Activated CD8-positive, alpha-beta memory T cell treated with anti-CD3 and anti-CD28 coated beads for 4 hours (primary cell): ENCODE measurements around the gene PDE1C.

Experiments
- DNase-seq, 2 donors: peaks; one replicate each; pipeline ENCODE4 v3.0.0-alpha.2; 2020; ENCODE audit warnings: low read depth in 2 of 2

The PDE1C gene

DNA sequence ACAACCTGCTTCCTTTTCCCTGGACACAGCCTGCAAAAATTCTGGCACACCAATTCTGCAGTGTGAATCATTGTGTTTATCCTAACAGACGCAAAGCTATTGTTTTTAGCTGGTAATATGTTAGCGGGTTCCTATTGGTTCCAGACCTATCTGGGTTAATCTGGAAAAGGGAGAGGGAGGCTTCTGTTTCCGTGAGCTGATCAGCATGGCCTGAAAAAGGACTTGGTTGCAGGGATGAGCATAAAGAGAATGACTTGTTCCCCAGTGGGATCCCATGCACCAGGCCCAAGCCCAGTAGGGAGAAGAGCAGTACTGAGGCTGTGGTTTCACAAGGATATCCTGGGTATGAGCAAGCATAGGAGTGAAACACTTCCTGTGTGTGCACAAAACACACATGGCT is 78.4 kb downstream of the PDE1C start:
- no peak for DNase-seq

DNA sequence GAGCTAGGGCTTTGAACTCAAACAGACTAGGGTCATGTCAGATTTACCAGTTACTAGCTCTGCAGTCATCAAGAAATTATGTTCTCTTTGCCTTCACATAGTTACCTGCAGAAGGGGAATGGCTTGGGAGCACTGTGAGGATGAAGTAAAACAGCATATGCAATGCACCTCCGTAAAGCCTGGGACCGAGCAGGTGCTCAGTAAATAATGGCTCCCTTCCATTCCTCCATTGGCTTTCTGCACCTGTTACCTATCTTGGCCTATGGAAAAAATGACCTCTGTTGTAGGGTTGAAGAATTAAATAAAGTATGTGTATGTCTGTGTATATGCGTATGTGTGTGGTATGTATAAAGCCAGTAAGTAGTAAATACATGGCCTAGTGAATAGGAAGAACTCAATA is 78.8 kb downstream of the PDE1C start:
- DNase-seq = no peak

- no peak for DNase-seq
Observed at GRCh38 chr7:31986878-31987518, 83.2 kb downstream of the PDE1C start.

GRCh38 chr7:31982962-31983361 is 87.2 kb downstream of the PDE1C start:
- no peak for DNase-seq

- DNase-seq = no peak
Observed at GRCh38 chr7:31981874-31982390, 88.3 kb downstream of the PDE1C start.

- no peak for DNase-seq
Observed at GRCh38 chr7:31979690-31980330, 90.4 kb downstream of the PDE1C start.

GRCh38 chr7:31975546-31975945 is 94.7 kb downstream of the PDE1C start:
- DNase-seq = no peak

DNA sequence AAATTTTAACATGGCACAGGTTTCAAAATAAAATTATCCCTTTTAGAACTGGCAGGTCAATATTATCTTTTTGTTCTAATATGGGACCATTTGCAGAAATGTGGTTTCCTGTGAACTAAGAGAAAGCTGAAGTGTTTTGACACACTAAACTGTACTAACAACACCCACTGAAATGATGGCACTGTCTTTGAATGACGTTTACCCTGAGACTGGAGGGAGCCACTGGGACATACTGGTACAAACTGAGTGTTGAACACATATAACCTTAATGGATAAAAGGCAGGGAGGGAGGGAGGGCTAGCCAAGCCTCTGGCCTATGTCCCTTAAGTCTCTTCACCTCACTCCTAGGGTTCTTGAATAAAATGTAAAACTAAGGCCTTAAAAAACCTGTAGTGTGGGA is 95.9 kb downstream of the PDE1C start:
- DNase-seq = no peak

- no peak for DNase-seq
Observed at GRCh38 chr7:31971049-31971667, 99.0 kb downstream of the PDE1C start.

GRCh38 chr7:31970501-31970900 is 99.7 kb downstream of the PDE1C start:
- DNase-seq = no peak

DNA sequence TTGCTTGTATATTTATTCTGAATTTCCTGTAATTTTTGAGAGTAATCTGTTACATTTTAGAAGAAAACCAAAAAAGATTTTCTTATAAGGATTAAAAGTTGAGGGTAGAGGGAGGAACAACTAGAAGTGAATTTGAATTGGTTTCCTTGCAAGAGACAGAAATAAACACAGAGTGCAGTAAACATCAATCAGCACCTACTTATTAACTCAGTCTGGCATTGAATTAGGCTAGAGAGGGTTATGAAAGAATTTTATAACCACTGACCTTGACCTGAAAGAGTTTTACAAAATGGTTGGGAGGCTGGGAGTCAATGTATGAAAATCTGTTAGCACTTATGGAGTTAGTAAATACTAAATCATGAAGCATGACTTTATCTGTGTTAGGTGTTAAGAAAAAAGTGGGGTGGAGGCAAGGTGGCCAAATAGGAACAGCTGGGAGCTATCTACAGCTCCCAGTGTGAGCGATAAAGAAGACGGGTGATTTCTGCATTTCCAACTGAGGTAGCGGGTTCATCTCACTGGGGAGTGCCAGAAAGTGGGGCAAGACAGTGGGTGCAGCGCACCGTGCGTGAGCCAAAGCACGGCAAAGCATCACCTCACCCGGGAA is 106.5 kb downstream of the PDE1C start:
- no peak for DNase-seq

DNA sequence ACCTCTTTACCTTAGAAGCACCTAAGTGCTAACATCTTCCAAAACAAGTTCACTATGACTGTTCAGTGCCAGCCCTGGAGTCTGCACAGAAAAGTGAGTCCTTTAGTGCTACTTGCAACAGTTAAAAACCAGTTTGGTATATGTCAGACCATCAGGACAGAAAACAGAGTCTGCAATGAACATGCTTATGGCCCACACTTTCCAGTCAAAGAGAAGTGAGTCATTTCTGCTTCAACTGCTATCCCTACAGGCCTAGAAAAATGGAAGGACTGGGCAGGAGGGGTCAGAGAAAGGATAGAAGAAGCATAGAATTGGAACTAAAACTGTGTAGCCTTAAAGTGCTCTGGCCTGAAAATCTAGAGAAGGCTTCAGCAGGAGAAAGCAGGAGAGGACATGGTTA is 108.0 kb downstream of the PDE1C start:
- no peak for DNase-seq

- DNase-seq = no peak
Observed at GRCh38 chr7:31958226-31958625, 112.0 kb downstream of the PDE1C start.

DNA sequence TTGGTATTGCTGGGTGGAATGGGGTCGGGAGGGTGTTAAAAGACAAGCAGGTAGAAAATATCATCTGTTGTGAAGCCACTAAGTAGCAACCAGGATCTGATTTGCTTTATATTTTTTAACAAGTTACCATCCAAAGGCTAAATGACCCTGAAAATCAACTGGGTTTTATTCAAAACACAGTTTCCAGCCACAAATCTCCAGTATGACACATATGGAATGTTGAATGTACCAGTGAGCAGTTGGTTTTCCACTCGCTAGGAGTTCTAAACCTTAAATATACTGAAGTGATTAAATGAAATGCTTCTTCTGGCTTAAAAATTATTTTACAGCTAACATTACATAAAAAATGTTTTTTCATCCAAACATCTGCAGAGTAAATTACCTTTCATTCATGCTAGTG is 112.5 kb downstream of the PDE1C start:
- no peak for DNase-seq

GRCh38 chr7:31957090-31957720 is 113.0 kb downstream of the PDE1C start:
- DNase-seq = no peak

DNA sequence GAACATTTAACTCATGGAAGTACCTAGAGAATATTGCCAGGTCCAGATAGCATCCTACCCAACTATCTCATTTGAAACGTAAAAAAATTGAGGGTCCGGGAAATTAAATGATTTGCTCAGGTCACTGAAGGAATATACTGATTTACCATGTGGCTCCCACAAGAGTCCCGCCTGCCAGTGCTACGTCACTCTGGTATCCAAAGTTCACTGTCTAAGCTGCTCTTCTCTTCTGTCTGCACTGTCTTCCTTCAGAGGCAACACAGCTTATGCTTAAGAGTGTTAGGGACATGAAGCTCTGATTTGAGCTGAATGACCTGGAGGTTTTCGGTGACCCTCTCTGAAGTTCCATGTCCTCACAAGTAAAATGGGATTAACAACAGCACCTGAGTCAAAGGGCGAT is 114.6 kb downstream of the PDE1C start:
- no peak for DNase-seq

GRCh38 chr7:31955021-31955420 is 115.2 kb downstream of the PDE1C start:
- DNase-seq = no peak

DNA sequence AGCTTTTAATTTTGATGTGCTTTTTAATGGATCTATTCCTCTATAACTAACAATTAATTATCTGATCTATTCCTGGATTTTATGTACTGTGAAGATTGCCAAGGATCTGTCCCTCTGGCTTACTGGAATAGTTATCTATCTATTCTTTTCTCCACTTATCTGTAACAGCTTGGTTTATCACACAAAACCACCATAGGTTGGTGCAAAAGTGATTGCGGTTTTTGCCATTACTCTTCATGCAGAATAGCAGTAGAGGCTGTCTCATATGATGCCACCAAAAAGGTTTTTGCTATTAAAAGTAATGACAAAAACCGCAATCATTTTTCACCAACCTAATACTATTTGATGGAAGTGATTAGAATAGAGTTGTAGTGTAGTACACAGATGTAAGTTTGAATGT is 115.7 kb downstream of the PDE1C start:
- no peak for DNase-seq

DNA sequence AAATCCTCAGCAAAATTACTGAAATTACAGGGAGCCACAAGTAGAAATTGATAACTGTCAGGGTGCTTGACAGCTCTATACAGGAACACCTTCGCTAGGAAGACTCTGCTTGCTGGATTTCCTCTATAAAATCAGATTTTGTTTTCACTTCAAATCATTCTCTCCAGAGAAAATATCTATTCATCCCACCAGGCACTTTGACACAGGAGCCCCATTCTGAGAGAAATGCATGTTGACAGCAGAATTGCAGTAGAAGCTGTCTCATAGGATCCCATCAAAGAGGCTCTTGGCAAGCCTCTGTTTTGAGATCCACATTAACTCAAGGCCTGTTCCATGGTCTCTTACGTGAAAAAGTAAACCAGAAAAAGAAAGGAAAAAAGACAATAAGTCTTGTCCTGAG is 116.8 kb downstream of the PDE1C start:
- DNase-seq = no peak

DNA sequence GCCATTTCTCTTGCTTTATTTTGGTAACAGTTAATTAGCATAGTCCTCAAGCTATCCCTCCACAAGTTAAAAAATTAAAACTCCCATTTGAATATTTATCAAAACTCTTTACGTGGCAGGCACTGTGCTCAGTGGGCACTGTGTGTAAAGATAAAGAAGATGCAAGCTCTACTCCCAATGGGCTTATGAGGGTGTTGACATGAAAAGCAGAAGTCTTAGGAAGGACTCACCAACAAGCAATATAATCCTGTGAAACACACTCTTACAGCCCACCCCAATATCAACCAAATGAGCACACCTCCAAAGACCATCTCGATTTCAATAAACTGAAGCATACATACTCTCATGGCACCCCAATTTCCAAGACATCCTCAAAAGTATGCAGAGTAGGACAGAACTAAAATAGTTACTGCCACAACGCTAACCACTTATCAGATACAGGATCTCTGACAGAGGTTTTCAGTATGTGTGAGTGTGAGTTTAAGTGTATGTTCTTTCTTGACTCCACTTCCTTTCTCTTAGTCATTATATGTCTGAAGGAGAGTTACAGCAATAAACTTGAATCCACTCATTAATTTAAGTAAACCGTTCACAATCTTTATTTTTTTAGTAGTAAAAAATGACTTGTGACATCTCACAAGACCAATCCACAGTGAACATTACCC is 120.0 kb downstream of the PDE1C start:
- DNase-seq = no peak

GRCh38 chr7:31948029-31948428 is 122.2 kb downstream of the PDE1C start:
- DNase-seq = no peak

GRCh38 chr7:31940167-31940566 is 130.0 kb downstream of the PDE1C start:
- DNase-seq = no peak
